Thyroid gland (tissue), 4 donors: ENCODE measurements around the gene AGFG2. TPM values are rescaled to one million over a fixed set of nuclear protein-coding genes. Genes with fewer than 3 reads are reported as not detected.

Experiments used
- DNase-seq, 2 donors: peaks; one replicate each; pipeline ENCODE4 v3.0.0-alpha.2; 2019
- H3K27ac ChIP-seq, 3 donors: fragments of 200-600 bp; sonication (generic); 1 replicate in 2 of 3; 2 replicates in 1 of 3; pipeline ENCODE4 v1.5.1; 2016 to 2019; ENCODE audit warnings: mild to moderate bottlenecking in 1 of 3, moderate library complexity in 1 of 3
- H3K27me3 ChIP-seq: fragments of 200-600 bp; sonication (generic); one replicate; pipeline ENCODE4 v1.5.1; 2019
- H3K36me3 ChIP-seq, 2 donors: fragments of 200-600 bp; sonication (generic); one replicate each; pipeline ENCODE4 v1.5.1; 2016 to 2019
- H3K4me1 ChIP-seq, 2 donors: fragments of 200-600 bp; sonication (generic); one replicate each; pipeline ENCODE4 v1.5.1; 2017 to 2019
- H3K4me3 ChIP-seq, 3 donors: fragments of 200-600 bp; sonication (generic); replicated peaks in 1 of 3; 1 replicate in 2 of 3; 2 replicates in 1 of 3; pipeline ENCODE4 v1.5.1; 2016; ENCODE audit warnings: mild to moderate bottlenecking in 1 of 3
- H3K9me3 ChIP-seq: fragments of 200-600 bp; sonication (generic); one replicate; pipeline ENCODE4 v1.5.1; 2017
- POLR2A ChIP-seq, 2 donors: fragments of 450-650 bp; IDR thresholded peaks; one replicate each; pipeline ENCODE4 v1.6.1; 2017; ENCODE audit warnings: antibody characterized with exemption in 2 of 2, mild to moderate bottlenecking in 2 of 2, moderate library complexity in 1 of 2
- WGBS, 2 donors: methylation state at CpG; one replicate each; pipeline ENCODE4 v1.1.5; 2017; 5-methylcytosine and 5-hydroxymethylcytosine counted together
- intact Hi-C: fragments of 100-400 bp; cut with DNase I; formaldehyde crosslinking; loops from one replicate; pipeline ENCODE4 v1.15.1; 2023
- total RNA-seq, 4 donors: library from RNA; depleted of rRNA; stranded (reverse); fragments of >200 nt; gene quantifications; one replicate each; pipeline ENCODE4 v1.2.3, GENCODE V29; 2016
- TF ChIP-seq, protein P1 (sequence below), 6 experiments: fragments of 200-600 bp in 3 of 6; fragments of 450-650 bp in 3 of 6; sonication (generic) in 3 of 6; IDR thresholded peaks; one replicate each; pipeline ENCODE4 v1.5.1; 2016 to 2019; ENCODE audit warnings: antibody characterized with exemption in 6 of 6, mild to moderate bottlenecking in 2 of 6, inconsistent platforms in 1 of 6, moderate library complexity in 1 of 6

Gene AGFG2
- total RNA-seq, 4 donors from 2014 or later = 26.1 to 34.6 (median 28.0) TPM

DNA sequence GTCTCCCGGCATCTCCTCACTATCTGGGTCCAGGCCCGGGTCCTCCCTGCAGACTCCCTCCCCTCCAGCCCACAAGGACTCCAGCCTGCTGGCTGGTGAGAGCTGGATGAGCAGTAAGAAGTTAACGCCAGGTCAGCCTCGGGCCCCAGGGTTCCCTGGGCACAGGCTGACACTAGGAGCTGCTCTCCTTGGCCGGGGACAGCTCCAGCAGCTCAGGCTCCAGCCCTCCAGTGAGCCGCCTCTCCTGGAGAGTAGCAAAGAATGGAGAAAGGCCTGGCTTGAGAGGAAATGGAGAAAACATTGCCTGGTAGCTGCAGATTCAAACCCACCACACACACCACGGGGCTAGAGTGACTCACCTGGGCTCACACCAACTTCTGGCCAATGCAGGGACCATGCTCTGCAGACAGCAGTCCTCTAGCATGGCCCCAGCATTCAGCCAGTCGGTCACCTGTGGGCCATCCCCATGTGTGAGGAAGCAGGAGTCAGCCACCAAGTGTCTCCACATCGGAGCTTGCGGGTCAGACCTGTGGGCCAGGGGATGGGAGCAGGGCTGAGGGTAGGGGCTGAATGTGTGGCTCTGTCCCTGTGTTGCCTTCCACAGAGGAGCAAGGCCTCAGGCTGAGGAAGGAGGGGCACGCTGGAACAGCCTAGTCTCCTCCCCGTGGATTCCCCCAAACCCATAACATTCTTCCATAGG is 28.2 kb downstream of the AGFG2 start:
- TF ChIP-seq, protein P1, sequence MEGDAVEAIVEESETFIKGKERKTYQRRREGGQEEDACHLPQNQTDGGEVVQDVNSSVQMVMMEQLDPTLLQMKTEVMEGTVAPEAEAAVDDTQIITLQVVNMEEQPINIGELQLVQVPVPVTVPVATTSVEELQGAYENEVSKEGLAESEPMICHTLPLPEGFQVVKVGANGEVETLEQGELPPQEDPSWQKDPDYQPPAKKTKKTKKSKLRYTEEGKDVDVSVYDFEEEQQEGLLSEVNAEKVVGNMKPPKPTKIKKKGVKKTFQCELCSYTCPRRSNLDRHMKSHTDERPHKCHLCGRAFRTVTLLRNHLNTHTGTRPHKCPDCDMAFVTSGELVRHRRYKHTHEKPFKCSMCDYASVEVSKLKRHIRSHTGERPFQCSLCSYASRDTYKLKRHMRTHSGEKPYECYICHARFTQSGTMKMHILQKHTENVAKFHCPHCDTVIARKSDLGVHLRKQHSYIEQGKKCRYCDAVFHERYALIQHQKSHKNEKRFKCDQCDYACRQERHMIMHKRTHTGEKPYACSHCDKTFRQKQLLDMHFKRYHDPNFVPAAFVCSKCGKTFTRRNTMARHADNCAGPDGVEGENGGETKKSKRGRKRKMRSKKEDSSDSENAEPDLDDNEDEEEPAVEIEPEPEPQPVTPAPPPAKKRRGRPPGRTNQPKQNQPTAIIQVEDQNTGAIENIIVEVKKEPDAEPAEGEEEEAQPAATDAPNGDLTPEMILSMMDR (IDR thresholded peaks at IDR 0.05) = no peak
- TF ChIP-seq POLR2A (IDR thresholded peaks at IDR 0.05) = no peak
- intact Hi-C loops = loop anchor here (5.0 kb wide), 1 partner anchor 120 kb away; no protein-coding TSS in a partner anchor
- Histone ChIP-seq H3K4me3 (no peak overlapping the region), H3K27ac (no peak overlapping the region), H3K4me1 (peaks cover 12 to 20% of the 10 kb centered on the region in 2 donors), H3K36me3 (peaks cover 0 to 4% of the 10 kb centered on the region in 2 donors), H3K27me3 (no peaks in the 10 kb centered on the region), H3K9me3 (no peaks in the 10 kb centered on the region)
- DNase-seq = no peak
- WGBS, 2 donors = 69 to 75% methylated on average over 11 to 12 of the region's 12 CpGs

DNA sequence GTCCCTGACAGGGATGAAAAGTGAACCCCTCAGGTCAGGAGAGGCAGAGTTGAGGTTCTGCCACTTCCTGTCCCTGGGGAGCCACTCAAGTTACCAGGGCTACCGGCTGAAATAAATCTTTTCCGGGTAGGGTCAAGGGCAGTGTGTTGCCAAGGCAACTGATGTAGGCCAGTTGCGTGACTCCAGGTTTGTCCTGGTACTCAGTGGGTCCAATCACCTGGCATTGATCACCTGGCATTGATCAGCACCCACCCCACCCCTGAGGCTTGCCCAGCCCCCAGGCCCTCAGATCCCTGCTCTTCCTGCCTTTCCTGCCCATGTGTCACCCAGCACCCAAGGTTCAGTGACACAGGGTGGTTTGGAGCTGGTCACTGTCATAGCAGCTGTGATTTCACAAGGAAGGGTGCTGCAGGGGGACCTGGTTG is 28.8 kb downstream of the AGFG2 start:
- H3K27ac ChIP-seq = no peak overlapping the region
- no peak for DNase-seq
- intact Hi-C loops = loop anchor here (5.0 kb wide), 1 partner anchor 120 kb away; no protein-coding TSS in a partner anchor

GRCh38 chr7:100568176-100568895 is 29.3 kb downstream of the AGFG2 start:
- Histone ChIP-seq H3K36me3 (no peaks in the 10 kb centered on the region), H3K9me3 (no peaks in the 10 kb centered on the region), H3K4me1 (peaks cover 12 to 20% of the 10 kb centered on the region in 2 donors), H3K4me3 (no peak overlapping the region), H3K27me3 (no peaks in the 10 kb centered on the region), H3K27ac (no peak overlapping the region)
- 74 to 84% methylated on average over 4 to 6 of the region's 11 CpGs for WGBS, 2 donors
- peak in 1 of 2 donors; percentile 18 for DNase-seq
- no peak for TF ChIP-seq POLR2A (IDR thresholded peaks at IDR 0.05)
- TF ChIP-seq, protein P1 (IDR thresholded peaks at IDR 0.05) = no peak
- intact Hi-C loops = loop anchor here (5.0 kb wide), 1 partner anchor 119 kb away; no protein-coding TSS in a partner anchor

More for the DNA sequence above, 28.8 kb downstream of the AGFG2 start:
- Histone ChIP-seq H3K27me3 (no peaks in the 10 kb centered on the region), H3K9me3 (no peaks in the 10 kb centered on the region), H3K36me3 (peaks cover 0 to 3% of the 10 kb centered on the region in 2 donors), H3K4me1 (peaks cover 12 to 20% of the 10 kb centered on the region in 2 donors), H3K4me3 (no peak overlapping the region)
- TF ChIP-seq, protein P1 (IDR thresholded peaks at IDR 0.05) = no peak
- TF ChIP-seq POLR2A (IDR thresholded peaks at IDR 0.05) = no peak
- 38 to 53% methylated on average over 3 of the region's 3 CpGs for WGBS, 2 donors

- peaks cover 12 to 18% of the 10 kb centered on the region in 2 donors for H3K4me1 ChIP-seq
- intact Hi-C loops = loop anchor here (5.0 kb wide), 1 partner anchor 118 kb away; no protein-coding TSS in a partner anchor
- 42 to 65% methylated on average over 11 to 26 of the region's 36 CpGs for WGBS, 2 donors
- H3K27ac ChIP-seq = peak overlapping the region in 2 of 3 donors; percentile 0 to 46
- peak overlapping the region in 1 of 3 donors; percentile 29 for H3K4me3 ChIP-seq
- DNase-seq = peak; percentile 62 to 72
- TF ChIP-seq, protein P1 (IDR thresholded peaks at IDR 0.05) = peak in 3 of 6 experiments; percentile 20 to 39 (median 35)
- peak in 1 of 2 donors; percentile 15 for TF ChIP-seq POLR2A (IDR thresholded peaks at IDR 0.05)
- H3K36me3 ChIP-seq = peaks cover 0 to 3% of the 10 kb centered on the region in 2 donors
- no peaks in the 10 kb centered on the region for H3K9me3 ChIP-seq
- no peaks in the 10 kb centered on the region for H3K27me3 ChIP-seq
Measured at GRCh38 chr7:100568896-100569844, 30.2 kb downstream of the AGFG2 start.
